Endothelial cell (in vitro differentiated cells): ENCODE data around the gene AUTS2. TPM values are rescaled to one million over a fixed set of nuclear protein-coding genes. Genes with fewer than 3 reads are reported as not detected.

ENCODE experiments used
- DNase-seq: peaks from one replicate; pipeline ENCODE4 v3.0.0; 2021; ENCODE audit warnings: low spot score
- H3K27ac Mint-ChIP-seq: one replicate; pipeline ENCODE4 v1.8.0; 2021; ENCODE audit warnings: mixed read lengths, inconsistent platforms; ENCODE audit not compliant: unreplicated experiment
- H3K27me3 Mint-ChIP-seq: one replicate; pipeline ENCODE4 v1.8.0; 2021; ENCODE audit warnings: mild to moderate bottlenecking, moderate library complexity, mixed read lengths, inconsistent platforms; ENCODE audit not compliant: unreplicated experiment
- H3K36me3 Mint-ChIP-seq: one replicate; pipeline ENCODE4 v1.8.0; 2021; ENCODE audit warnings: mild to moderate bottlenecking, low read depth, mixed read lengths, inconsistent platforms; ENCODE audit not compliant: unreplicated experiment
- H3K4me1 Mint-ChIP-seq: one replicate; pipeline ENCODE4 v1.8.0; 2021; ENCODE audit warnings: mild to moderate bottlenecking, mixed read lengths, inconsistent platforms; ENCODE audit not compliant: unreplicated experiment
- H3K4me3 Mint-ChIP-seq: one replicate; pipeline ENCODE4 v1.8.0; 2021; ENCODE audit warnings: mild to moderate bottlenecking, mixed read lengths, inconsistent platforms; ENCODE audit not compliant: unreplicated experiment
- H3K9me3 Mint-ChIP-seq: one replicate; pipeline ENCODE4 v1.8.0; 2021; ENCODE audit warnings: mixed read lengths, inconsistent platforms; ENCODE audit not compliant: unreplicated experiment
- total RNA-seq: library from RNA; stranded (reverse); fragmentation: NEBNext Ultra II Directional; extraction: Animal tissue kit (Norgen Biotek cat#: 25700); gene quantifications from one replicate; pipeline ENCODE4 v1.2.1, GENCODE V29; 2021; ENCODE audit not compliant: unreplicated experiment
- TF ChIP-seq, protein P1 (sequence below): fragments of 200-600 bp; sonication (generic); IDR thresholded peaks from one replicate; pipeline ENCODE4 v1.5.0; 2021; ENCODE audit warnings: antibody characterized with exemption; ENCODE audit not compliant: unreplicated experiment

Gene AUTS2
- total RNA-seq, 1 donor from 2014 or later = 103 TPM

- Mint-ChIP-seq H3K4me1 (no peaks in the 10 kb centered on the region), H3K4me3 (no peak overlapping the region), H3K36me3 (no peaks in the 10 kb centered on the region), H3K9me3 (no peaks in the 10 kb centered on the region), H3K27me3 (no peaks in the 10 kb centered on the region), H3K27ac (no peak overlapping the region)
- no peak for DNase-seq
- TF ChIP-seq, protein P1, sequence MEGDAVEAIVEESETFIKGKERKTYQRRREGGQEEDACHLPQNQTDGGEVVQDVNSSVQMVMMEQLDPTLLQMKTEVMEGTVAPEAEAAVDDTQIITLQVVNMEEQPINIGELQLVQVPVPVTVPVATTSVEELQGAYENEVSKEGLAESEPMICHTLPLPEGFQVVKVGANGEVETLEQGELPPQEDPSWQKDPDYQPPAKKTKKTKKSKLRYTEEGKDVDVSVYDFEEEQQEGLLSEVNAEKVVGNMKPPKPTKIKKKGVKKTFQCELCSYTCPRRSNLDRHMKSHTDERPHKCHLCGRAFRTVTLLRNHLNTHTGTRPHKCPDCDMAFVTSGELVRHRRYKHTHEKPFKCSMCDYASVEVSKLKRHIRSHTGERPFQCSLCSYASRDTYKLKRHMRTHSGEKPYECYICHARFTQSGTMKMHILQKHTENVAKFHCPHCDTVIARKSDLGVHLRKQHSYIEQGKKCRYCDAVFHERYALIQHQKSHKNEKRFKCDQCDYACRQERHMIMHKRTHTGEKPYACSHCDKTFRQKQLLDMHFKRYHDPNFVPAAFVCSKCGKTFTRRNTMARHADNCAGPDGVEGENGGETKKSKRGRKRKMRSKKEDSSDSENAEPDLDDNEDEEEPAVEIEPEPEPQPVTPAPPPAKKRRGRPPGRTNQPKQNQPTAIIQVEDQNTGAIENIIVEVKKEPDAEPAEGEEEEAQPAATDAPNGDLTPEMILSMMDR = no peak
Observed at GRCh38 chr7:69564454-69565417, 33.5 kb upstream of the AUTS2 start.

DNA sequence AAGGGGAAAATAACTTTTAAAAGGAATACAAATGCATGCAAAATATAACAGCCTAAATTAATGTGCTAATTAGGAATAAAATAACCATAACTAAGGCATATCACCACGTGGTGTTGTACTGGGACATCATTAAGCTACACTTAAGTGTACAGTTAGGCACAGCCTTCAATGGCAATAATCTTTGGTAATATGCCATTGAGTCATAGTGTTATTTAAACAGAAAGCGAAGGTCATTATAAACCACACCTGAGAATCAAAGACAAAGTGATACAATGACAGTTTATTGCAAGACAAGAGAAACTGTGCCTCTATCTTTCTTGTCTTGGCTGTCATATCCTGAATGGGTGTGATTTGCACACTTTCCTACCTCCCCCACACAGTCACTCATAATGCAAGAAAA is 30.5 kb upstream of the AUTS2 start:
- TF ChIP-seq, protein P1 = no peak
- H3K27me3 Mint-ChIP-seq = no peaks in the 10 kb centered on the region
- H3K4me1 Mint-ChIP-seq = no peaks in the 10 kb centered on the region
- no peak overlapping the region for H3K27ac Mint-ChIP-seq
- no peaks in the 10 kb centered on the region for H3K9me3 Mint-ChIP-seq
- no peak overlapping the region for H3K4me3 Mint-ChIP-seq
- DNase-seq = no peak
- no peaks in the 10 kb centered on the region for H3K36me3 Mint-ChIP-seq

DNA sequence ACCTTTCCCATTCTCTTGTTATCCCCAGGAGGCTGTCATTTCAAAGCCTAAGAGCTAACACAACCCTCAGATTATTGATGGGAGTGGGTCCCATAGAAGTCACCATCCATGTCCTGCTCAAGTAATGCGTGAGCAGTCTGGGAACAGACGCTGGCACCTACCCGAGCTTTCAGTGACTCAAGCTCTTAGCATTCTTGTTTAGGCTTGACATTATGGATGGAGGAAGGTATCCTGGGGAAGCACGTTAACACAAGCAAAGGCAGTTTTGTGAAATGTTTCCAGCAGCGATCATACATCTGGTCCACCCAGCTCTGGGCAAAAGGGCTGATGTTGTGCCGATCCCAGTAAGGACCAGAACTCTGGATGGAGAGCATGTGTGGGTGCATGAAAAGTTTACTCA is 30.0 kb upstream of the AUTS2 start:
- TF ChIP-seq, protein P1 = no peak
- Mint-ChIP-seq H3K27ac (no peak overlapping the region), H3K9me3 (no peaks in the 10 kb centered on the region), H3K27me3 (no peaks in the 10 kb centered on the region), H3K36me3 (no peaks in the 10 kb centered on the region), H3K4me3 (no peak overlapping the region), H3K4me1 (no peaks in the 10 kb centered on the region)
- no peak for DNase-seq

- H3K27ac Mint-ChIP-seq = no peak overlapping the region
- H3K9me3 Mint-ChIP-seq = no peaks in the 10 kb centered on the region
- H3K4me3 Mint-ChIP-seq = no peak overlapping the region
- H3K4me1 Mint-ChIP-seq = peaks cover 5% of the 10 kb centered on the region
- DNase-seq = no peak
- H3K27me3 Mint-ChIP-seq = peaks cover 4% of the 10 kb centered on the region
- no peaks in the 10 kb centered on the region for H3K36me3 Mint-ChIP-seq
- TF ChIP-seq, protein P1 = no peak
Observed at GRCh38 chr7:69575651-69576050, 22.6 kb upstream of the AUTS2 start.

DNA sequence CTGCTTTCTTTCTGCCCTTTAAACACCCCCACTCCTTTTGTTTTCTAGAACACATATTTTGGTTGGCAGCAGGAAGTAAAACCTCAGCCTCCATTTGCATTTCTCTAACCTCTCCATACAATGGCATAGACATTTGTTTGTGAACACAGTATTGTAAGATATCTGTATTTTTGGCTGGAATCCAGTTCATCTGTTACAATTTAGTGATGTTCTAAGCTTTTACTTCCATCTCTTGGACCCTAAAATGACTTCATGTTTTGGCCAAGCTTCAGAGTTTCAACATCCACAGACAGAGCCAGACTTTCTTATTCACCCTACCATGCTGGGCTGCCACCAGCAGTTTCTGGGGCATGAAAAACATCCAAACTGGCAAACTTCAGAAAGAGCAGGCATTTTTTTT is 21.1 kb upstream of the AUTS2 start:
- no peak for DNase-seq
- H3K4me1 Mint-ChIP-seq = peaks cover 5% of the 10 kb centered on the region
- no peaks in the 10 kb centered on the region for H3K9me3 Mint-ChIP-seq
- H3K27me3 Mint-ChIP-seq = peaks cover 4% of the 10 kb centered on the region
- H3K36me3 Mint-ChIP-seq = no peaks in the 10 kb centered on the region
- H3K27ac Mint-ChIP-seq = no peak overlapping the region
- no peak overlapping the region for H3K4me3 Mint-ChIP-seq
- TF ChIP-seq, protein P1 = no peak
